HUDEP-2 (cell line): ENCODE data around the gene HSPA12A.

ENCODE experiments used
- DNase-seq, 76 experiments: peaks; one replicate each; lab custom pipeline; 2025; ENCODE audit not compliant: unreplicated experiment in 76 of 76; lab: John Stamatoyannopoulos, UW

Gene HSPA12A

DNA sequence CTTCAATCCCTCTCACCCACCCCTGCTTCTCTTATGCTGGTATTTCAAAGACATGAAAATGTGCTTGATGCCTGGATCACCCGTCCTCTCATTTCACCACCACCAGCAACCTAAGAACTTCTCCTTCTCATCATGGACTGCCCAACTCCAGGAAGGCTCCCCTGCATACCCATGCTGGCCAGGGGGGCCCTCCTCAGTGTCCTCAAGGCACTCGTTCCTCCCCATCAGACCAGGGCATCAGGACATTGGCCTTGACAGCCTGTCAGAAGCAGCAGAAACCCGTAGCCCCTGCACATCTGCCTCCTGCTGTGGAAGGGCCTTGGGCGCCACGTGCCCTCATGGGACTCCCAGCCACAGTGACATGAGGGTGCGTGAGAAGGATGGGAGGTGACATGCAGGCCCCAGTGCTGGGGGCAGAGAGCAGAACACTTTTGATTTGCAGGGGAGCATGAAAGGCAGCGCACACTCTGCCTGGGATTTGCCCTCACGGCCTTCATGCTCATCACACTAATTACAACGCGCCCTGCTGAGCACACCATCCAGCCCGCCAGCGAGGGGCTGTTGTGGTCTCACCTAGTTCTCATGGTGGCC is 1.9 kb upstream of the HSPA12A start:
- DNase-seq: no peak

GRCh38 chr10:116743266-116744064 is 1.1 kb upstream of the HSPA12A start:
- no peak for DNase-seq

- DNase-seq: no peak
Observed at GRCh38 chr10:116741391-116742351, 695 bp downstream of the HSPA12A start.

GRCh38 chr10:116740971-116741370 is 1.4 kb downstream of the HSPA12A start:
- DNase-seq: no peak

- no peak for DNase-seq
Observed at GRCh38 chr10:116738339-116738738, 4.0 kb downstream of the HSPA12A start.

- DNase-seq: no peak
Observed at GRCh38 chr10:116737627-116738327, 4.6 kb downstream of the HSPA12A start.

- no peak for DNase-seq
Observed at GRCh38 chr10:116733566-116733965, 8.8 kb downstream of the HSPA12A start.

- DNase-seq: no peak
Observed at GRCh38 chr10:116732573-116732972, 9.8 kb downstream of the HSPA12A start.

DNA sequence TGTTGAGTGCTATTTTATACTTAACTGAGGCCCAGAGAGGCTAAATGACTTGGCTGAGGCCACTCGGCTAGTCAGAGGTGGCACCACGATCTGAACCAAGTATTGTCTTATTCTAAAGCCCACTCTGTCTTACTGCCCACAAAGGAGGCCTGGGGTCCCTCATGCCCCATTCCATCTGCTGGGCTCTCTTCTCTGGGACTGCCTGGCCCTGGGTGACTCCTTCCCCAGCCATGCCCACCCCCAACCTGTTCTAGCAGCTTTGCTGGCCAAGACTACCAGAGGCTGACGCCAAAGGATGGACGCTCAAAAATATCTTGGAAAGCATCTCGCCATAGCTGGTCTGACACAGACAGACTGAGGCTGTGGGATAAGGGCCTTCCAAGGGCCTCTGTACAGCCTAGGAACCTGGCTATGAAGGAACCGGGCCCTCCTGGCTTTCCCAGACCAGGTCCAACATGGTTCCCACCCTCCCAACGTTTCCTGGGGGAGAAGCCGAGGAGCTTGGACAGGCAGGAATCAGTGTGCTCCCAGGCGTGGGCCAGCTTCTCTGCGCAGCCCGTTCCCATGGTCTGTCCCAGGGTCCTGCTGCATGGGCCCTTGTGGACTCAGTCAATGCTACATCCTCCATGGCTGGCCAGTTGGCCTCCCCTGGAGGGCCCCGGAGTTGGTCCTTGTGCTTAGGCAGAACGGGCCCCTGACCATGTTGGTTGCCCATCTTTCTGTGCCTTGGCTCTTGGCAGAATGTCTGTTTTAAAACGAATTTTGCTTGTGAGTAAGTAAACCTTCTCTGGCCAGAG is 11.7 kb downstream of the HSPA12A start:
- no peak for DNase-seq

DNA sequence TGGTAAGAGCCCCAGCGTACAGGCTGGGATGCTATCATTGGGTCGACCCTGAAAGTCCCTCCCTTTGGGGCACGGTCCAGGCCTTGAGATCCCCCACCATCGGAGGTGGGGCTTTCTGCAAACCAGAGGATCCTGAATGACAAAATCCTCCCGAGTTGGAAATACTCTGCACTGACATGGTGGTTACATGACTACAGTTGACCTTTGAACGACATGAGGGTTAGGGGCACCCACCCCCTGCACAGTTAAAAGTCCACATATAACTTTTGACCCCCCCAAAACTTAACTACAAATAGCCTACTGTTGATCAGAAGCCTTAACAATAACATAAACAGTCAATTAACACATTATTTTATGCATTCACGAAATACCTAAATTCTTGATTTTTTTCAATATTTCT is 13.1 kb downstream of the HSPA12A start:
- DNase-seq: no peak

DNA sequence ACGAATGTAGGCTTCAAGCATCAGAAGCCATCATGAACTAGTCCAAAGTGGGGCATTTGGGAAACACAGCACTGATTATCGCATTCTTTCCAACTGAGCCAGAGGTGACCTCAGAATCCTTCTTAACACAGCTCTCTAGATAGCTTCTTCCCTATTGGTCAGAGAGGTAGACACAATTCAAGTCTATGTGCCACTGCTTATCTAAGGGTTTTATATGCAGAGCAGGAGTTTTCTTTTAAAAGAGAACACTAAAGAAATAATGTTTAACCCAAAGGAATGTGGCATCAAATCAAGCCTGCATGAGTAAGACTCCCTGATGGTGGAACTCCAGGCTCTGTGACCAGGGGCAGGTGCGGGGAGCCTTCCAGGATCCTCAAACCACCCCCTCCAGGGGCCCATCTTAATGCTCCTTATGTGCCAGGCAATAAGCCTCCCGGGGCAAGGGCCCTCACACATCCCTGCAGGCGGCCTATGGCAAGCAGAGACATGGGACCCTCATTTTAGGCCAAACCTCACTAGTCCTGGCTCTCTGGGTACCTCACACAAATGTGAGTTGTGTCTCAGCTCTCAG is 13.8 kb downstream of the HSPA12A start:
- no peak for DNase-seq

- DNase-seq: no peak
Observed at GRCh38 chr10:116723428-116724281, 18.7 kb downstream of the HSPA12A start.

- DNase-seq: no peak
Observed at GRCh38 chr10:116722736-116723427, 19.5 kb downstream of the HSPA12A start.

DNA sequence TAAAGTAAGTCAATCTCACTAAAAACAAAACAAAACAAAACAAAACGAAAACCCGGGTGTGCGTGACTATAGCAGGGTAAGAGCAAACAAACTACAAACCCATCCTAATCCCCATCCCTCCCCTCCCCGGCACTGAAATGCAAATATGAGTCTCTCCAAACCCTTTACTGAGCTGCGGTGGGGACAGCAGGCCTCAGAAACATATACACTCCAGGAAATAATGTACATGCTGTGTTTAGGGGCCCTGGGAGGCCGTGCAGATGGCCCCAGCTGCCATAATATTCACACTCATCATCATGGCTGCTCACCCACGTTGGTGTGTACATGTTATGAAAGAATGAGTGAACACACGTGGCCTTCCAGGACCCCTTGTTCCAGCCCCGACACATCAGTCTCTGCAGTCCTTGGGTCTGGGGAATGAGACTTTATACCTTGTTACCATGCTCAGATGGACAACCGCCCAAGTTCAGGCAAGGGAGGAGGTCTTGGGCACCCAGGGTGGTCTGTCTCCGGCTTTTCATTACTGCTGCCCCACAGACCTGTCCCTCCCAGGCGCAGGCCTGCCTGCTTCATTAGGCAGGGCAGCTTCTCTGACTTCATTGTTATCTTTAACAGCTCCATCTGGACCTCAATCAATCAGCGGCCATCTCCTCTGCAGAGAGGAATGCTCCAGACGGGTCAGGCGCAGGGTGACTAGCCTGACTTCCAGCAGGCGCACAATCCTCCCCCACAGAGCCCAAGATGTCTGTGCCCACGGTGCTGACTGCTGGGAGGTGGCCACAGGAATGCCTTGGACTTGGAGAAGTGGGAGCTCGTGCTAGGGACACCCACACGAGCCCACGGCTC is 20.6 kb downstream of the HSPA12A start:
- no peak for DNase-seq

- no peak for DNase-seq
Observed at GRCh38 chr10:116720668-116721546, 21.5 kb downstream of the HSPA12A start.

GRCh38 chr10:116720241-116720643 is 22.1 kb downstream of the HSPA12A start:
- DNase-seq: no peak
